K562 (cell line): ENCODE data around the gene RPL18A. TPM values are rescaled to one million over a fixed set of nuclear protein-coding genes. Genes with fewer than 3 reads are reported as not detected.
A peak's percentile ranks its signal among the peaks of the same experiment; 100 is the strongest.

ENCODE experiments used
- ATAC-seq: fragments of 200-7000 bp; cut with Tn5 transposase; 3 replicates; pipeline ENCODE4 v1.9.1; 2020; ENCODE audit warnings: moderate library complexity
- BruUV-seq: library from RNA; stranded (reverse); fragments of 400-500 nt; replicated peaks from 2 replicates; lab custom pipeline; 2021; lab: Mats Ljungman, UMichigan
- CTCF ChIA-PET: fragments of 300-600 bp; formaldehyde crosslinking; extraction: SDS; loops from one replicate; lab custom pipeline; 2021; ENCODE audit warnings: low intra/inter-chr PET ratio; lab: Yijun Ruan, JAX
- POLR2A ChIA-PET: fragments of 300-600, 350-650 bp; sonication (Branson Sonifier 250); formaldehyde crosslinking; extraction: SDS; loops from one replicate; lab custom pipeline; 2021; ENCODE audit warnings: antibody characterized with exemption, inconsistent platforms; lab: Yijun Ruan, JAX
- DNase-seq, 4 experiments: peaks; one replicate each; pipeline versions ENCODE4 v3.0.0 to v3.0.0-alpha.2; 2011 to 2018; ENCODE audit warnings: low spot score in 3 of 4, mixed read lengths in 3 of 4; ENCODE audit errors: extremely low read depth in 1 of 4
- FAIRE-seq: peaks from 2 replicates; lab custom pipeline; 2011; peaks lifted over from hg19 to GRCh38; lab: Jason Lieb, UNC
- H2AFZ ChIP-seq: 2 replicates; pipeline ENCODE4 v1.6.0; 2011; ENCODE audit warnings: low read depth, low read length, control low read depth, inconsistent platforms
- H3K27ac ChIP-seq: fragments of 200-600 bp; 3 replicates; pipeline ENCODE4 v1.8.0; 2011; ENCODE audit warnings: low read depth, mild to moderate bottlenecking, control low read depth, inconsistent platforms, low read length, moderate library complexity, mixed read lengths; ENCODE audit errors: extremely low read depth
- H3K27me3 ChIP-seq, 2 experiments: fragments of 300-600 bp in 1 of 2; 2 replicates in 1 of 2; 3 replicates in 1 of 2; pipeline versions ENCODE4 v1.6.0 to v1.8.0; 2011; ENCODE audit warnings: inconsistent platforms in 2 of 2, low read length in 2 of 2, mild to moderate bottlenecking in 1 of 2, mixed read lengths in 1 of 2, moderate library complexity in 1 of 2; ENCODE audit not compliant: control insufficient read depth in 2 of 2, insufficient read depth in 2 of 2
- H3K36me3 ChIP-seq: fragments of 300-600 bp; 3 replicates; pipeline ENCODE4 v1.8.0; 2011; ENCODE audit warnings: mild to moderate bottlenecking, low read length, inconsistent platforms; ENCODE audit not compliant: control insufficient read depth, insufficient read depth
- H3K4me1 ChIP-seq, 2 experiments: fragments of 200-600 bp in 1 of 2; replicated peaks in 1 of 2; 2 replicates in 1 of 2; 3 replicates in 1 of 2; pipeline versions ENCODE4 v1.5.1 to v1.8.0; 2011; ENCODE audit warnings: inconsistent platforms in 2 of 2, low read length in 2 of 2, mild to moderate bottlenecking in 1 of 2, mixed read lengths in 1 of 2, moderate library complexity in 1 of 2; ENCODE audit not compliant: control insufficient read depth in 2 of 2, insufficient read depth in 2 of 2
- H3K4me2 ChIP-seq: 2 replicates; pipeline ENCODE4 v1.6.1; 2011; ENCODE audit warnings: low read length, control low read depth, inconsistent platforms, mixed read lengths; ENCODE audit not compliant: insufficient read depth
- H3K4me3 ChIP-seq: fragments of 200-600 bp; sonication (generic), shearing (Covaris generic); 2 replicates; pipeline ENCODE4 v1.5.1; 2016; ENCODE audit warnings: control low read depth, inconsistent platforms
- H3K79me2 ChIP-seq: fragments of 200-600 bp; 3 replicates; pipeline ENCODE4 v1.8.0; 2011; ENCODE audit warnings: low read length, inconsistent platforms; ENCODE audit not compliant: control insufficient read depth, insufficient read depth
- H3K9ac ChIP-seq, 2 experiments: 2 replicates each; pipeline versions ENCODE4 v1.6.0 to v1.6.1; 2011; ENCODE audit warnings: low read depth in 2 of 2, low read length in 2 of 2, control low read depth in 1 of 2, inconsistent platforms in 1 of 2, mild to moderate bottlenecking in 1 of 2, mixed read lengths in 1 of 2; ENCODE audit not compliant: insufficient read depth in 1 of 2
- H3K9me1 ChIP-seq: one replicate; pipeline ENCODE4 v1.6.0; 2011; ENCODE audit warnings: inconsistent platforms, mild to moderate bottlenecking, low read length, moderate library complexity; ENCODE audit not compliant: control insufficient read depth, insufficient read depth
- H3K9me3 ChIP-seq: replicated peaks from 2 replicates; pipeline ENCODE4 v1.5.1; 2011; ENCODE audit warnings: low read depth, low read length, inconsistent platforms; ENCODE audit not compliant: control insufficient read depth, insufficient read depth
- H4K20me1 ChIP-seq: replicated peaks from 2 replicates; pipeline ENCODE4 v1.6.1; 2011; ENCODE audit warnings: low read length, inconsistent platforms, mixed read lengths; ENCODE audit not compliant: control insufficient read depth, insufficient read depth
- ARID2 ChIP-seq: fragments of 450-650 bp; IDR thresholded peaks from 2 replicates; pipeline ENCODE4 v1.6.1; 2017; ENCODE audit warnings: antibody characterized with exemption, mild to moderate bottlenecking
- ATF3 ChIP-seq, 2 experiments: fragments of 450-650 bp in 1 of 2; sonication (generic) in 1 of 2; formaldehyde crosslinking in 1 of 2; IDR thresholded peaks in 1 of 2; conservative IDR thresholded peaks in 1 of 2; 2 replicates each; pipeline versions ENCODE4 v1.6.1 to v1.8.1; 2016 to 2023; ENCODE audit warnings: mild to moderate bottlenecking in 2 of 2, moderate library complexity in 2 of 2, inconsistent platforms in 1 of 2, missing genetic modification reagents in 1 of 2
- CEBPZ ChIP-seq: fragments of 150-350 bp; IDR thresholded peaks from 2 replicates; pipeline ENCODE4 v1.6.1; 2014; ENCODE audit warnings: low read depth, mild to moderate bottlenecking, low read length, borderline replicate concordance
- MIER1 ChIP-seq: fragments of 450-650 bp; IDR thresholded peaks from 2 replicates; pipeline ENCODE4 v1.6.1; 2016; ENCODE audit warnings: antibody characterized with exemption, mild to moderate bottlenecking, low read depth
- NR3C1 ChIP-seq: sonication (generic); formaldehyde crosslinking; IDR thresholded peaks from 2 replicates; pipeline ENCODE4 v1.8.1; 2022; ENCODE audit warnings: missing genetic modification reagents
- POLR2AphosphoS5 ChIP-seq: IDR thresholded peaks from 2 replicates; pipeline ENCODE4 v1.6.1; 2011; ENCODE audit warnings: mild to moderate bottlenecking, low read depth, low read length, moderate library complexity; ENCODE audit not compliant: control insufficient read depth, insufficient read depth
- POLR2G ChIP-seq: fragments of 200-400 bp; formaldehyde crosslinking; IDR thresholded peaks from 2 replicates; pipeline ENCODE4 v1.6.1; 2017; ENCODE audit warnings: low read depth, mild to moderate bottlenecking, antibody characterized with exemption, low read length, moderate library complexity
- SUPT5H ChIP-seq: fragments of 450-650 bp; IDR thresholded peaks from 2 replicates; pipeline ENCODE4 v1.6.1; 2016
- TFAP4 ChIP-seq: sonication (generic); formaldehyde crosslinking; IDR thresholded peaks from 2 replicates; pipeline ENCODE4 v1.8.0; 2022; ENCODE audit warnings: missing genetic modification reagents, mild to moderate bottlenecking, moderate library complexity, borderline replicate concordance
- ZKSCAN1 ChIP-seq: fragments of 150-350 bp; IDR thresholded peaks from 2 replicates; pipeline ENCODE4 v1.6.1; 2016; ENCODE audit warnings: low read depth, low read length
- ZNF253 ChIP-seq: fragments of 250-450 bp; sonication (Bioruptor Pico); conservative IDR thresholded peaks from 2 replicates; pipeline ENCODE4 v1.6.1; 2021; ENCODE audit warnings: mild to moderate bottlenecking
- WGBS: fragments of 100-300 bp; shearing (Covaris generic); methylation state at CpG from one replicate; pipeline ENCODE4 v1.1.6; 2016; ENCODE audit warnings: low coverage, mixed read lengths; ENCODE audit not compliant: insufficient coverage; ENCODE audit errors: missing lambda C conversion rate; 5-methylcytosine and 5-hydroxymethylcytosine counted together
- in situ Hi-C: fragments of 300-500 bp; cut with MboI; formaldehyde crosslinking; loops from 4 replicates; pipeline ENCODE4 v1.15.0; 2018; ENCODE audit warnings: inconsistent platforms, mixed read lengths
- intact Hi-C: fragments of 100-400 bp; cut with micrococcal nuclease; formaldehyde crosslinking; loops from 2 replicates; pipeline ENCODE4 v1.14.2; 2022
- polyA plus RNA-seq, 8 experiments: library from polyadenylated mRNA; depleted of rRNA in 4 of 8; stranded (reverse) in 5 of 8; unstranded in 3 of 8; fragments of >200 nt; fragmentation: Nextera tagmentation in 2 of 8; fragmentation: Illumina TruSeq in 1 of 8; extraction: Ambion mirVana in 2 of 8; extraction: Trizol in 1 of 8; gene quantifications; 2 replicates each; pipeline versions ENCODE4 v1.2.1 to v1.2.3, GENCODE V29; 2011 to 2014; ENCODE audit warnings: inconsistent platforms in 1 of 8, missing spikeins in 1 of 8
- total RNA-seq, 7 experiments: library from RNA; depleted of rRNA in 6 of 7; stranded (reverse); fragments of >200 nt in 6 of 7; fragmentation: Illumina TruSeq in 2 of 7; extraction: Trizol in 2 of 7; gene quantifications; 2 replicates each; pipeline versions ENCODE4 v1.2.1 to v1.2.3, GENCODE V29; 2011 to 2021; ENCODE audit warnings: low replicate concordance in 1 of 7

Gene RPL18A
- total and polyA plus RNA-seq, 9 of the 15 experiments (the other 6 are each of a cell fraction or from before 2014, with no cell fraction given): 626 to 2,882 (median 1,895) TPM

- Histone ChIP-seq H3K9ac (peak overlapping the region in 1 of 2 experiments; percentile 86; a peak in 2 of 4 replicates), H3K4me3 (no peak overlapping the region), H3K9me3 (no peaks in the 10 kb centered on the region), H2AFZ (no peak overlapping the region), H3K36me3 (peaks cover 48% of the 10 kb centered on the region), H3K27me3 (no peaks in the 10 kb centered on the region), H4K20me1 (peaks cover 51% of the 10 kb centered on the region), H3K4me2 (no peak overlapping the region), H3K79me2 (peaks cover 43% of the 10 kb centered on the region), H3K27ac (peak overlapping the region; percentile 55; the same call in 1 of the 3 replicates), H3K9me1 (peaks cover 3% of the 10 kb centered on the region), H3K4me1 (peaks cover 18 to 47% of the 10 kb centered on the region in 2 experiments; a peak in 4 of 5 replicates)
- intact Hi-C loops (loop anchor here (10.0 kb wide), 1 partner anchor 191 kb away; no protein-coding TSS in a partner anchor), in situ Hi-C loops (no loop called here)
- ATAC-seq (no peak), FAIRE-seq (no peak), DNase-seq (peak in 2 of 4 experiments; percentile 3 to 21)
- POLR2A ChIA-PET: interaction anchor here (0.6 to 4.2 kb wide), 7 partner anchors 8 to 186 kb away, joined by 3 to 42 read pairs (median 4); partner anchors contain the start of genes CCDC124 and FCHO1
- 86% methylated on average over 7 of the region's 8 CpGs for WGBS
- CTCF ChIA-PET: no interaction called here
- no TSS peak for BruUV-seq
- TF ChIP-seq NR3C1 (0 out of 2 replicates have a peak, but pooled peaks have one; percentile 15), ZNF253 (CRISPR knock-in tag) (no peak), MIER1 (no peak), ZKSCAN1 (no peak), POLR2AphosphoS5 (0 out of 2 replicates have a peak, but pooled peaks have one; percentile 7), TFAP4 (CRISPR knock-in tag) (0 out of 2 replicates have a peak, but pooled peaks have one; percentile 5), ATF3 (IDR thresholded peaks at IDR 0.05) (no peak), ATF3 (CRISPR knock-in tag; conservative IDR thresholded peaks at IDR 0.05) (0 out of 2 replicates have a peak, but pooled peaks have one; percentile 9), POLR2G (peak; percentile 35), ARID2 (no peak), SUPT5H (peak; percentile 3; the same call in 1 of the 2 replicates), CEBPZ (no peak)
Observed at GRCh38 chr19:17863520-17864182, 3.9 kb downstream of the RPL18A start.
